ENCODE data around the gene USP38.

GRCh38 chr4:143257356-143257755 is 72.6 kb downstream of the USP38 start:
- TF ChIP-seq CTCF (conservative IDR thresholded peaks at IDR 0.05; ENCODE audit: low read depth, low read length) (no peak), EZH2 (IDR thresholded peaks at IDR 0.05; ENCODE audit: borderline replicate concordance, low read depth, low read length, poor library complexity, severe bottlenecking) (no peak)
